Left ventricle myocardium inferior (tissue), 1 donor: ENCODE data around the gene KRTAP5-1. TPM values are rescaled to one million over a fixed set of nuclear protein-coding genes. Genes with fewer than 3 reads are reported as not detected.
"Not testable (repeated sequence)": the region's sequence is repeated elsewhere in the genome, so short reads cannot be mapped to it uniquely, and the experiment has no call there.

Experiments used
- DNase-seq: peaks from one replicate; pipeline ENCODE4 v3.0.0-alpha.2; 2020
- H3K27ac ChIP-seq: fragments of 200-600 bp; replicated peaks from 2 replicates; pipeline ENCODE4 v1.8.0; 2021
- H3K27me3 ChIP-seq: fragments of 200-600 bp; 2 replicates; pipeline ENCODE4 v1.8.0; 2021; ENCODE audit warnings: low read depth
- H3K36me3 ChIP-seq: fragments of 200-600 bp; 2 replicates; pipeline ENCODE4 v1.8.0; 2021
- H3K4me1 ChIP-seq: fragments of 200-600 bp; 2 replicates; pipeline ENCODE4 v1.8.0; 2021
- H3K4me3 ChIP-seq: fragments of 200-600 bp; 2 replicates; pipeline ENCODE4 v1.8.0; 2021; ENCODE audit warnings: mild to moderate bottlenecking, moderate library complexity
- H3K9me3 ChIP-seq: fragments of 200-600 bp; replicated peaks from 2 replicates; pipeline ENCODE4 v1.8.0; 2021
- CTCF ChIP-seq: fragments of 200-600 bp; IDR thresholded peaks from 2 replicates; pipeline ENCODE4 v1.8.0; 2021; ENCODE audit warnings: antibody characterized with exemption, mild to moderate bottlenecking, borderline replicate concordance
- intact Hi-C: fragments of 100-400 bp; cut with micrococcal nuclease; formaldehyde crosslinking; loops from one replicate; pipeline ENCODE4 v1.11.0; 2022
- long read RNA-seq: library from polyadenylated mRNA; unstranded; transcript quantifications from one replicate; pipeline ENCODE4 v2.0.0, GENCODE V29; 2021
- total RNA-seq: library from RNA; stranded (reverse); fragmentation: NEBNext Ultra II Directional; extraction: Animal tissue kit (Norgen Biotek cat#: 25700); gene quantifications from one replicate; pipeline ENCODE4 v1.2.1, GENCODE V29; 2021
- donor health status: DM: no; HTN: yes; CAD: no; lungs with severe emphysema.

Gene KRTAP5-1
- not detected for total RNA-seq
- long read RNA-seq: 0 reads

GRCh38 chr11:1584661-1585370 lies at the start of gene KRTAP5-1:
Gene KRTAP5-1, minus strand, starts transcription at chr11:1585283. Its CDS starts 34 bp downstream, at chr11:1585249.
- H3K4me1 ChIP-seq, DNase-seq, H3K27ac ChIP-seq, H3K4me3 ChIP-seq, H3K9me3 ChIP-seq, H3K36me3 ChIP-seq, H3K27me3 ChIP-seq, intact Hi-C loops: not testable (repeated sequence)

DNA sequence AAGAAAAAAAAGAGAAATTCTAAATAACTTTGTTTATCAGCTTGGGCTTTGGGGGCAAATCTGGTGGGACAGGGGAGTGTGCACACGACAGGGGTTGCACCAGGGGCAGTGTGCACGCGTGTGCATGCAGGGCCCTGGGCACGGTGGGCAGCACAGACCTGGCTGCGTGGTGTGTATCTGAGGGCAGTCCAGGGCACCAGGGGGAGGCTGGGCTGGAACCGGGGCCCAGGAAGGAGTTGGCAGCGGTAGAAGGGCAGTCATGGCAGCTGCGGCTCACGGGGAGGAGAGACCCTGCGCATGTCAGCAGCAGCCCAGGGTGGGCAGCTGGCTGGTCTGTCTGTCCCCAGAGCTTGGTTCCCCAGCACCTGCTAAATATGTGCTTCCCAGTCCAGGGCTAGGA lies 48.8 kb upstream of the KRTAP5-1 start:
- Histone ChIP-seq H3K36me3 (no peaks in the 10 kb centered on the region), H3K27ac (no peak overlapping the region), H3K4me3 (no peak overlapping the region), H3K27me3 (peaks cover 66% of the 10 kb centered on the region), H3K4me1 (peaks cover 18% of the 10 kb centered on the region), H3K9me3 (no peaks in the 10 kb centered on the region)
- intact Hi-C loops: no loop called here
- TF ChIP-seq CTCF: no peak
- no peak for DNase-seq

DNA sequence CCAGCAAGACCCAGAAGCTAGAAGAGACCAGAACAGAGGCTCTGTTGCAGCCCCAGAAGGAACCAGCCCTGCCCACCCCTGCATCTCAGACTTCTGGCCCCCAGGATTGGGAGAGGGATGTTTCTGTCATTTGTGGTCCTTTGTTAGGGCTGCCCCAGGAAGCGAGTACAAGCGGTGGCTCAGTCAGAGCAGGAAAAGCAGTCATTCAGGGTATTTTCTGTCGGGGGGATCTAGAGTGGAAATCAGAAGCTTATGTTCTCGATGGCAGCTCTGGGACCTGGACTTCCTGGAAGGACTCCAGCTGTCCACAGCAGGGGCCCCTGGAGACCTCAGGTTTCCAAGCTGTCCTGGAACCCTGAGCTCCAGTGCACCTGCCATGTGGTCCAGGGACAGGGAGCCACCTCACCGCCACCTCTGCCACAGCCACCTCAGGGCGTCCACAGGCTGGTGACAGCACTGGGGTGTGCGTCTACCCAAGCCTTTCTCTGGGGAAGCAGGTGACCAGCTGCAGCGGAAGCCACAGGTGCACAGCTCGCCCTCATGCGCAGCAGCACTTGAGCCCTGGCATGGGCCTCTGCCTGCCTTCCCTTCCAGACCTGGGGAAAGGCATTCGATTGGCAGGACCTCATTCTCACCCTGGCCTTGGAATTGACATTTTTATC lies 47.1 kb upstream of the KRTAP5-1 start:
- H3K36me3 ChIP-seq: no peaks in the 10 kb centered on the region
- H3K27me3 ChIP-seq: peaks cover 72% of the 10 kb centered on the region
- DNase-seq: no peak
- no peaks in the 10 kb centered on the region for H3K9me3 ChIP-seq
- H3K27ac ChIP-seq: no peak overlapping the region
- H3K4me1 ChIP-seq: peaks cover 17% of the 10 kb centered on the region
- H3K4me3 ChIP-seq: no peak overlapping the region
- intact Hi-C loops: no loop called here
- no peak for TF ChIP-seq CTCF

- Histone ChIP-seq H3K4me1 (peaks cover 17% of the 10 kb centered on the region), H3K36me3 (no peaks in the 10 kb centered on the region), H3K9me3 (no peaks in the 10 kb centered on the region), H3K27ac (no peak overlapping the region), H3K27me3 (peaks cover 70% of the 10 kb centered on the region), H3K4me3 (no peak overlapping the region)
- intact Hi-C loops: no loop called here
- DNase-seq: no peak
- no peak for TF ChIP-seq CTCF
These were observed 46.0 kb upstream of the KRTAP5-1 start for GRCh38 chr11:1631066-1631568.

- H3K27me3 ChIP-seq: peaks cover 73% of the 10 kb centered on the region
- intact Hi-C loops: no loop called here
- no peak overlapping the region for H3K4me3 ChIP-seq
- TF ChIP-seq CTCF: no peak
- no peaks in the 10 kb centered on the region for H3K9me3 ChIP-seq
- no peak overlapping the region for H3K27ac ChIP-seq
- no peaks in the 10 kb centered on the region for H3K36me3 ChIP-seq
- no peak for DNase-seq
- H3K4me1 ChIP-seq: peaks cover 17% of the 10 kb centered on the region
These were observed 45.2 kb upstream of the KRTAP5-1 start for GRCh38 chr11:1630271-1630670.
